NCI-H1930 (cell line): Measurements from ENCODE around the gene NTM.
"Not testable (repeated sequence)": the region's sequence is repeated elsewhere in the genome, so short reads cannot be mapped to it uniquely, and the experiment has no call there.

Experiments used
- DNase-seq, 2 experiments: peaks; one replicate each; lab custom pipeline; 2025; lab: John Stamatoyannopoulos, UW

NTM gene

DNA sequence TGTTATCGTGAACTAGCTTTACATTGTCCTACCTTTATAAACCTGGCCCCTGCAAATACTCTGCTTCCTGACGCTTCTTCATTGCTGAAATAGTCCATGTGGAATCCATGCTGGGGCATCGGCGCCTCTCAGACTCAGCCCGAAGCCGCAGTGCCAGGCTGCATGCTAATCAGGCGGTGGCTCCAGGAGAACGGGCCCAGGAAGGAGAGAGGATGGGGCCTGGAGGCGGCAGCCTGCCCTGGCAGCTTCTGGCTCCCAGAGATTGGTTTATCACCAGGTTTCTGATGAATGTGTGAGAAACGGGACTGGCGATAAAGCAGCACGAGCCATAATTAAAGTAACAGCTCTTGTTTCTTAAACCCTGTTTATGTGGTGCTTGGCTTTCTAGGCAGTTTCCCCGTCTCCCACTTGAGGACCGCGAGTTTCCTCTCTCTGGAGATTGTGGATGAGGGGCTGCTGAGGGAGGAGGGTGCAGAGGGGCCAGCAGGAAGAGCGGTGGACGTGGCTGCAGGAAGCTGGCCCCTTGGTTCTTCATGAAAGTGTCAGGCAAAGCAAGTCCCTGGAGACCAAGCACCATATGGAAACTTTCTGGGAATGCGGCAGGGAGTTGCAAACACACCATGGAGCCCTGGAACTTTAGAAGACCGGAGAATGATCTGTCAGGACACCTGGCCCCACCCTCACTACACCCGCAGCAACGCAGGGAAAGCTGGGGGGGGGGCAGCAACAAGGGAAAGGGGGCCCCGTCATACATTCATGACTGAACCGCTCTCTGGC is 93.4 kb downstream of the NTM start:
- no peak for DNase-seq

DNA sequence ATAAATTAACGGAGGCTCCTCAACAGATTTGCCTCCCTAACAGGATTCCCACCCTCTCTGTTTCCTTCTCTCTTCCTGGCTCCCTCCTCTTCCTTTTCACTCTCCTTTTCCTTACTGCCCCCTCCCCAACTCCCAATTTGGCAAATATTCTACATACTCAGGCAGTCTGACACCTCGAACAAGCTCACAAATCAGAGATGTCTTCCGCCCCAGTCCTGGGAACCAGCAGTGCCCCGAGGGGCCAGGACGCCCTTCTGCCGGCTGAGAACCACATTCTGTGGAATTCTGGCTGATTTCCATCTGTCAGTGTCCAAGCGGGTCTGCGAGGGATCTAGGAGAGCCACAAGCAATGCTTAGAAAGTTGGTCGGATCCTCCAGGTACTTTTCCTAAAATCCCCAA is 94.0 kb downstream of the NTM start:
- no peak for DNase-seq

DNA sequence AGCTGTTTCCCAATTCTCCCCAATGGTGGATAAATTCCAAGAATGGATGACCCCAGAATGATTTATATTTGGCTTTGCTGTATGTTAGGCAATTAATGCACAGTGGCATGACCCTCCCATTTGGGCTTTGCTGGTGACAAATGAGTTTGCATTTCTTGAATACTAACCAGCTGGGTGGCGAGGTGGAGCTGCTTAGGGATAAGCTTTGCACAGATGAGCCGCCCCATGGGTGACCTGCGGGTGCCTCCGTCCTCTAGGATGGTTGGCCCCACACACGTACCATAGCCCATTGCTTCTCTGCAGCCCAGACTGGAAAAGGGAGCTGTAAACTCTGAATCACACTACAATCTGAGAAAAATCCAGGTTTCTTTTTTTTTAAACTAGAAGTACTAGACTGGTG is 94.6 kb downstream of the NTM start:
- no peak for DNase-seq

DNA sequence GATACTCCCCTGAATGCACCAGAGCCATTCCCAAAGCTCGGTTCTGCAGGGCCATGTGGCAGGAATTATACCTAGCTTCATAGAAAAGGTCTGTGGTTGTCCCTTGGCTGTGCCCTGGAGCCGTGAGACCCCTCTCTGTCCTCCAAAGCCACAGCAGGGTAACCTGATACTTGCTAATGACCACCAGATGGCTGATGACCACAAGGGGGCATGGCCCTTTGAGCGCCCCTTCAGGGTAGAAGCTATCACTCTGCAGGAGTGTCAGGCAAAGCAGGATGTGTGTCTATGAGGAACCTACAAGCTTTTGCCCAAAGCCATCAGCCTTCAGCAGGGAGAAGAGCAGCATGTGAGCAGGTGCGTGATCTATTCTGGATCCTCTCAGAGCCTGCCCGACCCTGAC is 95.3 kb downstream of the NTM start:
- no peak for DNase-seq

DNA sequence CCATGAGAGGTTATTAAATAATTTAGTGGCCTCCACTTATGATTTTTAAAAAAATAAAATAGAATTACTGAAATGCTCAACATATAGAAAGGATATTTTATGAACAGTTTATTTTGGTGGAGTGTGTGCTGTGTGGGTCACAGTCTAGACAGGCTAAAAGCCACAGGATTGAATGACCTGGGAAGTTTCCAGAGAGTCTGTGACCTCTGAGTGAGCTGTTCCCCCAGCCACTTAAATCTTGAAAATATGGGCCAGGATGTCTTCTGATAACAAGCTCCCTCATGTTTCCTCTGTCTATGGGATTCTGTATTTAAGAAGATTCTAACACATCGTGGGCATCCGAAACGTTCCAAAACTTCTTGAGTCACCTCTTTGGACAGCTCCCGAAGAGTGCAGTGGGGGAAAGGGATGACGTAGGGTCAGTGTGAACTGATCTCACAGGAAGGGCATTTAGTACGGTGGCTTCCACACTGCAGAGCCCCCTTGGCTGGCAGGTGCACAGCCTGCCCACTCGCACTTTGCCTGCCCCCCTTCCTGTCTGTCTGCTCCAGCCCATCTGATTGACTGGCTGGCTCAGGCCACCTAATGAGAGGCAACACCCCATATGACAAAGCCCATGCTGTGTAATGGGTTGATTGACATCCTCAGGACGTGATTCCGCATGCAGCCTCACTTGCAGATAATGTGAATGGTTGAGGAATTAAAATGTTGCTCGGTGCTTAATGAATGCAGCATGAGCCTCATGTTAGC is 97.4 kb downstream of the NTM start:
- no peak for DNase-seq

DNA sequence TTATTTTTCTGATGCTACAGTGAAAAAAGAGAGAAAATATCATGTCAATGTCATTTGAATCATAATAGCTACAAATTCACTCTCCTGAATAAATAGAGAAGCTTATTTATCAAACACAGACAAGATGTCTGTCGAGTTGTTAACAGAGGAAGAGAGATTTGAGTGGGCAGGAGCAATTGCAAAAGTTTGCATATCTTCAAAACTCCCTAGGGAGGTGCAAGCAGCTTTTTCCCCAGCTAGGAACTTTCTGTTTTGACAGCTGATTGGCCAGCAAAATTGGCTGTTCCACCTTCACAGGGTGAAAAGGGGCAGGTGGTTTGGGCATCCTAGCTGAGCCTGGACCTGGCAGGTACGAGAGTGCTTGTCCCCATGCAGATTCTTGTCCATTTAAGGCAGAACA is 98.2 kb downstream of the NTM start:
- no peak for DNase-seq

DNA sequence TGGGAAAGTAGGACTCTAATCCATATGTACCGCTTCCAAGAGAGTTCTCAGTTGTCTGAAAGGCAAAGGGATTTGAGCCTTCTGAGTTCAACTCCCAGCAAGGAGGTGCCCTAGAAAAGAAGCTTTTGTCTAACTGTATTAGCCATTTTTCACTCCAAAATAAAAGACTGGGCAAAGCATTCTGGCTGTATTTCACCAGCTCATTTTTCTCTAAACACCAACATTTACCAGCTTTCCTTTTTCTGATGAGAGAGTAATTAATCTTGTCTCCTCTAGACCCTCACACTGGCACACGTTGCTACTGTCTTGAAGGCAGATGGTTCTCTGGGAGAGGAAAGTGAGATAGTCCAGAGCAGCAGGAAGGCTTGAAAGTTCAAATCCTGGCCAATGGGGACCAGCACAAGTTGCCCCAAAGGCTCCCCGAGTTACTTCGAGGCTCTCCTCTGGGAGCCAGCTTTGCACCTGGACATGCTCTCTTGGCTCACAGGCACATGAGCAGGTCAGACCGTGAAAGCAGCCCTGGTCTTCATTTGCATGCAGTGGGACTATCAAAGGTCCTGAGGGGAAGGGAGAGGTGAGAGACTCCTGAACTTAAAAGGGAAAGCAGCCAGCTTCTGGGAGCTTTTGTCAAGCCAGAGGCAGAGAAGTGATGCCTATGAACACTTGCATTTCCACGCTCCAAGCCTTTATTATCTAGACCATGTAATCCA is 100.0 kb downstream of the NTM start:
- no peak for DNase-seq

DNA sequence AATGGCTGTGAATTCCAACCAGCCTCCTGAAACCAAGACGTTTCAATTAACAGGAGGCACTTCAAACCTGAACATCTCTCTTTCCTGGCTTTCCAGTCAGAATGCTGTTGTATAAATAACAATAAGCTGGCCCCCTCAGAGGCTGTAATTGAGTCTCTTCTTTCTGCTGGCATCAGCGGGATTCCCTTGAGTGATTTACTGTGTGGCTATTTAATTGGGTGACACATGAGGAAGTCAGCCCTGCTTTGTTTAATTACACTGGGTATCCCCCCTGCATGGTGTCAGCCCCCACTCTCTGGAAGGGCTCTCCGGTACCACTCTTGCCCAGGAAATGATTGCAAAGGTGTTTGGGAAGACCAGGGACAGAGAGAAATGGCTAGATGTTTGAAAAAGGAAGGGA is 101.6 kb downstream of the NTM start:
- DNase-seq: no peak

DNA sequence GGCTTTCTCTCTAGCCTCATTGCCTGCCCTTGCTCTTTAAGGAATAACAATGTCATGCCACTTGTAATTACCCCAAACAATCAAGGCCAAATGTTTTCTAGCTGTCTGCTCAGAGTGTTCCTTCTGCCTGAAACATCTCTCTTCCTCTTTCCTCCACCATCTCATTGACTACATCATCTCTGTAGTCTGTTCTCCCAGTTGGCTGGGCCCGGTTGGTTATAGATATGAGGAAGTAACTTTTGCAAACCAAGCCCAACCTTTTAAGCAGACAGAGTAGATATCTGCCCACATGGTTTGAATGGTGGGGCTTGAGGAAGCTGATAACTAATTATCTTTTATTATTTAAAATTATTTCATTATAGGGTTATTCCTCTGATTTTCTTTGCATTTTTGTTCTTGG is 104.5 kb downstream of the NTM start:
- DNase-seq: no peak

DNA sequence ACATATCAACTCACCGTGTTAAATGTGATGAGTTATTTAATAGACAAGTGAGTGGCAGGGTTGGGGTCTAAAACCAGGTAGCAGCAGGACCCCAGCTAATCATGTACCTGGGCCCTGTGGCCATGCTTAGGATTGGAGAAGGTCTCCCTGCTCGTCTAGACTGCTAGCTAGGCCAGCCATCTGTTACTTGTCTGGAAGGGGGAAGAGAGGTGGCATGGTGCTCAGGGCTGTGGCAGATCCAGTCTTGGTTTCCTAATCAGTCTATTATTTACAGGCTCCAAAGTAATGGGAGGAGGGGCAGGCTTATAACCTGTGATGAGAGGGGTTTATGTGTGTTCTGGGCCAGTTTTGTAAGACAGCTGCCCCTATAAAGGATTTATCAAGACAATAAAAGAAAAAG is 105.9 kb downstream of the NTM start:
- no peak for DNase-seq

DNA sequence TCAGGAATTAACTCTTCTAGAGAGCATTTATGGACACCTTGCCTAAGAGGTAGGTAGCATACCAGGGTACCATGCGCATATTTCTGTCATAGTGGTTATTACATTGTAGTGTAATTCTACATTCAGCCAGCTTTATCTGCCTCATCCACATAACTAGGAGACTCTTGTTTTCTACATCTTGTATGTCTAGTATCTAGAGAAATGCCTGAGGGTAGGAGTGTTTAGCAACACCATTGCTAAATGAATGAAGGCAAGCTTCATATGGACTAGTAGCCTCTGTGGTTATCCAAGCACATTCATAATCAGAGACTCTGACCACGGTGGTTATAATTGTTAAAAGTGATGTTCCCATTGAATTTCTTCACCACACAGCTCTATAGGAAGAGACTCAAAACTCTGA is 107.9 kb downstream of the NTM start:
- DNase-seq: no peak

DNA sequence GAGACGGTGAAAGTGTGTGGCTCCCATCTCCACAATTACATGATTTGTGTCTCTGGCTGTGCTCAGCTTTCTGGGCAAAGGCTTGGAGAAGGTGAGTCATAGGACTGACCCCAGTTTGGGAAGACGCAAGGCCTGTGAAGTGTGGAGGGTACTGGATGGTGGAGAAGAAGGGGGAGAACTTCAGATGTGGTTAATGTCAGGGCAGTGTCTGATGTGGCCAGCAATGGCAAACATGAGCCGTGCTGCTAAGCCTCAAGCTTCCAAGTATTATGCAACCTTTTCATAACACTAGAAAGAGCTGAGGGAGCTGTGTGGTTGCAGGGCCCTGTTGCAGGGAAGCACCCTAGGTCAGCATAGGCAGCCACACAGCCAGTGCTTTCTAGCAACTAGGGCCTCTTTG is 110.9 kb downstream of the NTM start:
- DNase-seq: no peak

DNA sequence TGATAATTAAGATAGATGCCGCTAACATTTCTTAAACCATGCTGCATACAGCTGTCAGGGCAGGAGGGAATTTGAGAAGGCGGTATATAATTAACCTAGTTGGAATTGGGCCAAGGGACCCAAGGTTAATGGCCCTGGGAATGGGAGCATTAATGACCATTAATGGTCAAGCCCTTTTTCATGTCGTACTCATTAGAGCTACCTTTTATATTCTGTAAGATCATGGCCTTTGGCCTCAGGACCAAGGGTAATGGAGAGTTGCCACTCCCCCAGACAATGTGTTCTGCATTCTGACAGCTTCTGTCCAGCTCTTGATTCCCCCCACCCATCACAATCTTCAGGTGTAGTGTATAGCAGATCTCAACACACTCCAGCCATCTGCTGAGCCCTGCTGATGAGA is 111.6 kb downstream of the NTM start:
- DNase-seq: no peak

DNA sequence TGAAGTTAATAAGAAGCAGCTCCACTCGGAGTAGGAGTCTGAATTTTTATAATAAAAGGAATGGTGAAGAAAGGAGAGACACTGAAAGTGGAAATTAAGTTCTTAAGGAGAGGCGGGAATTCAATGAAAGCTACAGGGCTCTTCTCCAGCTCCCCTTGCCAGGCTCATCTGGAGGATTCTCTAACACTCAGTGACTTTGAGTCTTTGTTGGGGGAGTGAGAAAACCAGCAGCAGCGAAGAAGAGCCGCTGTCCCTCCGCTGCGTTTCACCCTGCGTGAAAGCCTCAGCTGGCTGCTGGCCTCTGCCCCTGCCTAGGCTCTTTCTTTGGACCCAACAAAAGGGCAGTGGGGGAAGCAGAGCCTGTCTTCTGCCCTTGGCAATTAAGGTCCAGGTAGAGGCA is 113.0 kb downstream of the NTM start:
- no peak for DNase-seq

DNA sequence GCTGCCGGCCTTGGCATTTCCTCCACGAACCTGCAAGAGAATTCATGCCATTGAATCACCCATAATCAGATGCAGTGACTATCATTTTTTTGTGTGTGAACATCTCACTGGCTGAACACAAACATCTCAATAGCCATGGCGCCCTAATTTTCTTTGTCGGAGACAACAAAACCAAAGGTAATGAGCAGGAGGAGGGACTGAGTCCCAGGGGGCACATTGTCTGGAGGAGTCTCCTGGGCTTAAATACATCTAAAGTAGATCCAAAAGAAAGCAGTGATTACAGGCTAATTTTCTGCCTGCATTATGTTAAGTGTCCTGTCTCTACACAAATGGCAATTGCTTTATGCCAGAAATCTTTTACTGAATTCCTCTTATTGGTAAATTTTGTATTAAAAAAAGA is 113.5 kb downstream of the NTM start:
- DNase-seq: no peak

DNA sequence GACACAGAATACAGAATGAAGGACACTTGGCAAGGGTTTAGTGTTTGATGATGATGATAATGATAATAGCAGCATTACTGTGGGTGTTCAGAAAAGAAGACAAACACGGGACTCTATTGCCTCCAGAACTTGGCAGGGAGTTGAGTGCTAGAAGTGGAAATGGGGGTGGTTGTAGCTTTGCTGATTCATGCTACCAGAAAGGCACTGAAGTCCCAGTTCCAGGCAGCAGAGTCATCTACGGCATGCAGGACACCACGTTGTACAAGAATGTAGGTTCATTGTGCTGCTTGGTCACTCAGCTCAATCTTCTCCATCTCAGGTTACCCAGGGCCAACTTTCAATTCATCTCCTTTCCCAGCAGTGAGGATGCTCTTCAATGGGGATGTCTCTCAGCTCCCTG is 115.7 kb downstream of the NTM start:
- DNase-seq: no peak

DNA sequence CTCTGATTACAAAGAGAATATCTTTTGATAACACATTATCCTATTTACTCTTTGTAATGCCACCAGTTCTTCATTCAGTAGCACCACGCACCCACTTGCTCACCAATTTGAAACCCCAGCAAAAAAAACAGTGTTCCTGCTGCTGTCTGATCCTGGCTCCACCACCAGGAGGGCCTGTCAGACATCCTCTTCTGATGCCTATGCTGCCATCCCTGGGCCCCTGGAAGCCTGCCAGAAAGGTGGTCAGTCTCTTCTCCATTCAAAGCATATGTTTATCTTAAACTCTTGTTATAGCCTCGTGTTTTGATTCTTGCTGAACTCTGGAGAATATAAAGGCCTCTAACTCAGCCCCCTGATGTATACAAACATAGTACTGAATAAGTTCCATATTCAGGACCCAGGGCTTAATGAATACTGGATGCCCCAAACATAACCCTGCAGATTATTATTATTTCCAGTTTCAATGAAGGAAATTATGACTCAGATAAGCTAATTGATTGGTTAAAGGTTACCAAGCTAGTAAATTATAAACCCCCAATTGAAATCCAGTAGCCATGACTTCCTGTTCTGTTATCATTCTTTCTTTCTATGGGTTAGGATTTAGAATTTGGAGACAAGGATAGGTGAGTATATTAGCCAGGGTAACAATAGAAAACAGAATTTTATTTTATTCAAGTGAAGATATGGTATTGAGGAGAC is 116.7 kb downstream of the NTM start:
- DNase-seq: no peak

DNA sequence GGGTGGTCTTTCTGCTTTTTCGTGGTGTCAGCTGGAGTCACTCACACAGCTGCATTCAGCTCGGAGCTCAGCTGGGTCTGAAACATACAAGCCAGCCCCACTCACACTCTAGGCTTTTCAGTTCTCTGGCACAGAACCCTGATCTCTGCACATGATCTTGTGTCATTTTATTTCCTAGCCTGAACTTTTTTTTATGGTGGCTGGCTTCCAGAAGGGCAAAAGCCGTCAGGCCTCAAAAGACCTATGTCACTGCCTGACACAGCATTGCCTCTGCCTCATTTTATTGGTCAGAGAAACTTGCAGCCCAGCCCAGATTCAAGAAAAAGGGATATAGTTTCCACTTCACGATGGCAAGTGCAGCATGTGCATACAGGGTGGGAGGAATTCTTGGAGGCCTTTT is 117.8 kb downstream of the NTM start:
- no peak for DNase-seq

DNA sequence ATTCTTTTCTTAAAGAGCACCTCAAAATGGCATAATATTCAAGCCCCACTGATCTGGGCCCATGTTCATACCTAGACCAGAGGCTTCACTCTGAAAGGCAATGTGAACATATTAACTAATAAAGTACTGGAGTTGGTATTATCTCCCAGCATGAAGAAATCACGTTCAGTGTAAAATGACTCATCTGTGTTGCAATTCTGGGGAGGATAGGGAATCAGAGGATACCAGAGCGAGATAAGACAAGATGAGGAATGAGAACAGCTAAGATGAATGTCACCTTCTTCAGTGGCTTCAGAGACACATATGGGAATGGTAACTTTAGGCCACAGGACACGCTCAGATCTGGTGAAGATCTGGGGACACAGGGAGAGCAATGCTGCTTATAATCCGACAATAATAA is 121.1 kb downstream of the NTM start:
- DNase-seq: no peak

DNA sequence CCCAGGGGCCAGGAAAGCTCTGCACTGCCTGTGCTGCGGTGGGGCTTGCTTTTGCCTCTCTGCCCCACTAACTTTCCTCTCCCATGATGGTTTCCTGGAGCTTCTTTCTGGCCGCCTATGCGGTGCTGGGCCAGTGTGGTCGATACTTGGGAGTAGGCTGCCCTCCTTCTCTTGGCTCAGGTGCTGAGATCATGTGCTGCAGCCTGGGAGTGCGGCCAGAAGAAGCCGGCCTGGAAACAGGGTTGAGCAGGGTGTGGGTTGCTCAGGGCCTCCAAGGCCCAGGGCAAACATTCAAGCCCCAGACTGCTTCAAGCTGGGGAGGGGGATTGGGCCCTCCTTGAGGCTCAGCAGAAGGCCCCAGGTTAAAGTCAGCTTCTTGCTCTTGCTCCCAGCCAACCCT is 125.0 kb downstream of the NTM start:
- DNase-seq: no peak

DNA sequence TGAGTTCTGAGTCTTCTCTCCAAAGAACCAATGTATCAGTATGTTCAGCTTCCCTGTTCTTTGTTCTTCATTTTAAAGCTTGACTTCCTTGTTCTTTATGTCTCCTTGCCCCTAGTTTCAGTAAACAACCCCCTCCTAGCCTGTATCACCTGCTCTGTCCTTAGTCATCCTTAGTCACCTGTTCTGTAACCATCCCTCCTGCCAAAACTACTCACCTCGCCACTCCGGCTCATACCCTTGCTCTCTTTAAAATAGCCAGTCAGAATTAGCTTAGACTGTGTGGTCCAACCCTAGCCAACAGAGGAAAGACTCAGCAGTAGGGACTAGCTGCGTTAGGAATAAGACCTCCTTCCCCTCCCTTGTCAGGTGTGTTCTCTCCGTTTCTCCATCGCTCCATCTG is 127.3 kb downstream of the NTM start:
- not testable (repeated sequence) for DNase-seq

DNA sequence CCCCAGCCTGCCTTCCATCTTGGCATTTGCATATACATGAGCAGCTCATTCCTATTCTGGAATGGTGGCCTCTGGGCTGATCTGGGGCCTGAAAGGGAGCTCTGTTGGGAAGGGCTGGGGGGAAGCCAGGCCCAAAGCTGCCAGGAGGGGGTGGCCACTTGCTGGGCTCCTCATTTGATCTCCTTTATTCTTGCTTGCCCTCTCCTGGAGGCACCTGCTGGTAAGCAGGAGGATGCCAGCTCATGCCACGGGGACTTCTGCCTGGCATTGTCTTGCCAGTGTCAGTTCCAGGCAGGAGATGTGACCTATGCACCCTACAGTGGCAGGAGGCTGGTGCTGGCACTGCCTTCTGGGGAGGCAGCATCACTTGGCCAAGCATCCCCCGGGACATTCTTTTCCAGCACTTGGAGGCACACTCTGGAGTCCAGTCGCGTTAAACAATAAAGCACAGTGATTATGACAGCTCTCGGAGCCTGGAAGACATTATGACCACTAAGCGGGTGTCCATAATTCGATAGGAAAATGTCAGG is 128.3 kb downstream of the NTM start:
- no peak for DNase-seq
